Measurements from ENCODE around the gene SCN10A.

SCN10A gene

GRCh38 chr3:38720465-38720864 lies 95.6 kb downstream of the SCN10A start:
- no peak for TF ChIP-seq GATA2 (IDR thresholded peaks at IDR 0.05; ENCODE audit: low read depth, low read length)
- TF ChIP-seq GATA3 (IDR thresholded peaks at IDR 0.05; ENCODE audit: low read depth, low read length) = no peak

GRCh38 chr3:38717355-38718240 lies 98.4 kb downstream of the SCN10A start:
- TF ChIP-seq GATA3 (IDR thresholded peaks at IDR 0.05; ENCODE audit: low read depth, low read length) = no peak
- no peak for TF ChIP-seq GATA2 (IDR thresholded peaks at IDR 0.05; ENCODE audit: low read depth, low read length)

GRCh38 chr3:38713121-38713520 lies 102.9 kb downstream of the SCN10A start:
- no peak for TF ChIP-seq GATA2 (IDR thresholded peaks at IDR 0.05; ENCODE audit: low read depth, low read length)
- no peak for TF ChIP-seq GATA3 (IDR thresholded peaks at IDR 0.05; ENCODE audit: low read depth, low read length)

DNA sequence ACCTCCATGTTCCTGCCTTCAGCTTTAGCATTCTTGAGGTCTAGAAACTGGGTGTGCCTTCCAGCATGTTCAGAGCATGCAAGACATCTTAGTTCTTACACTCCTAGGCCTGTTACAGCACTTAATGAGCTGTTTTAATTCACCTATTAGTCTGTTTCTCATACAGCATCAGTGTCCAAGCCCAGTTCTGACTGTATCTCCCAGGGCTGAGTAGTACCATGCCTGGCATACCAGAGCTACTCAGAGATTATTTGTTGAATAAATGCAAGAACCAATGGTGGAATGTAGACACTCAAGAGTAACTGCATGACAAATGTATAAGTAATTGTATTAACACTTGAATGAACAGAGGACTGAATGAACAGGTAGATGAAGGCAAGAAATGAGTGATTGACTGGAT lies 104.7 kb downstream of the SCN10A start:
- TF ChIP-seq GATA3 (IDR thresholded peaks at IDR 0.05; ENCODE audit: low read depth, low read length) (no peak), GATA2 (IDR thresholded peaks at IDR 0.05; ENCODE audit: low read depth, low read length) (no peak)

DNA sequence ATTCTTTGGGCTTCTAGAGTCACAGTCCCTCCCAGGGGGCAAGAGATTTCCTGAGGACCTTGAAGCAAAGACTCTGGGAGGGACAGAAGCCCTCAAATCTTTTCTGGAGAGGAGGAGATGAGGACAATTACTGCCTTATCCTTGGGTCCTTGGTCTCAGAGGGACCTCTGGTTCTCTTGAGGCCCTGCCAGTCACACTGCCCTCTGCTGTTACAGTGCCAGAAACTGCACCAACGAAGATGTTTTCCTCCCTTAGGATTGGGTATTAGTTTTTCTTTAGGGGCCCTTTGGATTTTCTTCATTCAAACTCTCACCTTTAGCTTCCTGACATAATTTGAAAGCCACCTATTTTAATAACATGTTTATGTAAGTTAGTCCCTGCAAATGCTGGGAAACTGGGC lies 108.3 kb downstream of the SCN10A start:
- no peak for TF ChIP-seq GATA2 (IDR thresholded peaks at IDR 0.05; ENCODE audit: low read depth, low read length)
- no peak for TF ChIP-seq GATA3 (IDR thresholded peaks at IDR 0.05; ENCODE audit: low read depth, low read length)

DNA sequence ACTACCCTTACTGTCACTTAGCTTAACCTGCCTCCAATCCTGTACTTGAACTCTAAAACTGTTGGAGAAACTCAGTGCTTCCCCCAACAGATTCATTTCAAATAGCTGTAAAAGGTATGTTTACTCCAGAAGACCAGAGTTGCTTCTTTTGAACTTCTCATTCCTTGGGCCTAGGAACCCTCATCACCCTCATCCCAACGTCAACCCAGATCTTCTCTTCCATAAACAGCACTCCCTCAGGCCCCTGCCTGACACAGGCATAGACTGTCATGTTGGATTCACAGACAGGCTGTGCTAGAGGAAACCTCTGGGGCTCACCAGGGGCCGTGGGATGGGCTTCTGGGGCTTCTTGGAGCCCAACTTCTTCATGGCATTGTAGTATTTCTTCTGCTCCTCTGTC lies 109.1 kb downstream of the SCN10A start:
- TF ChIP-seq GATA3 (IDR thresholded peaks at IDR 0.05; ENCODE audit: low read depth, low read length) (no peak), GATA2 (IDR thresholded peaks at IDR 0.05; ENCODE audit: low read depth, low read length) (no peak)

DNA sequence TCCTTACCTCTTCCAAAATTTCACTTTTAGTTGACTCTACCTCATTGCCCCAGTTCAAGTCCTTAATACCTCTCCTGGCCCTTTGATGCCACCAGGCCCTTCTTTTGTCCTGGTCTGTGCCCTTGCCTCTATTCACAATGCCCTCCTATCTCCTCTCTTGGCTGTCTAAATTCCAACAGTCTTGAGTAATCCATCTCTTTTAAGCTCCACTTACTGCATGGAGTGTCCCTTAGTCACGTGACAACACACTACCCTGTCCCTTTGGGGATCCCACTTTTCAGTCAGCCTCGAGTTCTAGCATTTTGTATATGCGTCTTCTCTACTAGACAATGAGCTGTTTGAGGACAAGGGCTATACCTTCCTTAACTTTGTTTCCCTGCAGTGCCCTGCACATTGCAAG lies 113.8 kb downstream of the SCN10A start:
- TF ChIP-seq GATA3 (IDR thresholded peaks at IDR 0.05; ENCODE audit: low read depth, low read length) (no peak), GATA2 (IDR thresholded peaks at IDR 0.05; ENCODE audit: low read depth, low read length) (no peak)

- no peak for TF ChIP-seq GATA3 (IDR thresholded peaks at IDR 0.05; ENCODE audit: low read depth, low read length)
- no peak for TF ChIP-seq GATA2 (IDR thresholded peaks at IDR 0.05; ENCODE audit: low read depth, low read length)
These were observed 117.3 kb downstream of the SCN10A start for GRCh38 chr3:38698760-38699159.

- TF ChIP-seq GATA2 (IDR thresholded peaks at IDR 0.05; ENCODE audit: low read depth, low read length) = no peak
These were observed 118.0 kb downstream of the SCN10A start for GRCh38 chr3:38698061-38698460.

GRCh38 chr3:38696034-38696433 lies 120.0 kb downstream of the SCN10A start:
- TF ChIP-seq GATA3 (IDR thresholded peaks at IDR 0.05; ENCODE audit: low read depth, low read length) (peak; percentile 57), GATA2 (IDR thresholded peaks at IDR 0.05; ENCODE audit: low read depth, low read length) (peak; percentile 16; the same call in 1 of the 2 replicates)

GRCh38 chr3:38690185-38690584 lies 125.8 kb downstream of the SCN10A start:
- TF ChIP-seq GATA2 (IDR thresholded peaks at IDR 0.05; ENCODE audit: low read depth, low read length) (no peak), GATA3 (IDR thresholded peaks at IDR 0.05; ENCODE audit: low read depth, low read length) (no peak)

- no peak for TF ChIP-seq GATA3 (IDR thresholded peaks at IDR 0.05; ENCODE audit: low read depth, low read length)
- TF ChIP-seq GATA2 (IDR thresholded peaks at IDR 0.05; ENCODE audit: low read depth, low read length) = no peak
These were observed 126.2 kb downstream of the SCN10A start for GRCh38 chr3:38689774-38690173.

DNA sequence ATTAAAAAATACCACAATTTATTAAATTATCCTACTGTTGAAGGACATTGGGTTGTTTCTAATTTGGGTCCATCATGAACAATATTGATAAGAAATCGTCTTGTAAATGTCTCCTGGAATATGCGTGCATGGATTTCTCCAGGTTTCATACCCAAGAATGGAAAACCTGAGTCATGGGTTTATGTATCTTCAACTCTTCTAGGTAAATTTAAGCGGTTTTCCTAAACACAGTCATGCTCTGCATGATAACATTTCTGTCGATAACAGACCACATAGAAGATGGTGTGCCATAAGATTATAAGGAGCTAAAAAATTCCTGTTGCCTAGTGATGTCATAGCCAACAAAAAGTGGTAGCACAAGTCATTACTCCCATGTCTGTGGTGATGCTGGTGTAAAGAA lies 126.7 kb downstream of the SCN10A start:
- TF ChIP-seq GATA2 (IDR thresholded peaks at IDR 0.05; ENCODE audit: low read depth, low read length) (no peak), GATA3 (IDR thresholded peaks at IDR 0.05; ENCODE audit: low read depth, low read length) (no peak)

DNA sequence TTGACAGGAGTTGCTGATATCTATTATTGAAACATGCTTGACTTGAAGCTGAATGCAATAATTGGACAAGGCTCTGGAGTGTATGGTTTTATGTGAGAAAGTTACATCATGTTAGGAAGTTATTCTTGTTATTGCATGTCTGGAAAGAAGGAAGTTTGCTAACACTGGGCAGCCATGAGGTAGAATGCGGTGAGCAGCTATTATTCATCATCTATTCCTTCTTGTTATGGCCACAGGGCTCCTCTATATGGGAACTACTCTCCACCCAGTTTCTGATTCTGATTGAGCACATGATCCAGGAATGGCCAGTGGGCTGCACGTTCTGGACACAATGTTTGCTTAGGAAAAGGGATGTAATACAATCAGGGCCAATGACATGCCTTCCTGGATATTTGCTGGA lies 128.7 kb downstream of the SCN10A start:
- TF ChIP-seq GATA3 (IDR thresholded peaks at IDR 0.05; ENCODE audit: low read depth, low read length) = no peak
- no peak for TF ChIP-seq GATA2 (IDR thresholded peaks at IDR 0.05; ENCODE audit: low read depth, low read length)

DNA sequence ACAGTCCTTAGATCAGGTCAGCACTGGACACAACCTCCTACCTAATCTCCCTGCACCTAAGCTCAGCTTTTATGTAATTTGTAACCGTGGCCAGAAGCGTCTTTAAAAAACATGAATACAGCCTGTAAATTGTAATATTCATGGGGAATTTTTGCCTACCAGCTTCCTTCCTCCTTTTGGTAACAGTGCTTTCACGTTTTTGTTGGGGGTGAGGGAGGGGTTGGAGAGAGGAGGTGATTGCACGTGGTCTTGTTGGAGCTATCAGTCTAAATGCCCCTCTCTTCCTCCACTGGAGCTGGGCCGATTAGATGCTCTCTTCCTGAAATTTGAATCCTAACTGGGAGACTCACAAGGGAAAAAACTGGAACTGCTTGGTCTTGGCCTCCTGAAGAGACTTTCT lies 131.5 kb downstream of the SCN10A start:
- TF ChIP-seq GATA2 (IDR thresholded peaks at IDR 0.05; ENCODE audit: low read depth, low read length) = no peak
- no peak for TF ChIP-seq GATA3 (IDR thresholded peaks at IDR 0.05; ENCODE audit: low read depth, low read length)

Data from SH-SY5Y (cell line).